VCaP (cell line): ENCODE measurements around the gene ENTPD1.
"Not testable (repeated sequence)": the region's sequence is repeated elsewhere in the genome, so short reads cannot be mapped to it uniquely, and the experiment has no call there.

ENCODE experiments used
- H3K27ac ChIP-seq: fragments of 450-650 bp; 2 replicates; pipeline ENCODE4 v1.5.1; 2017
- TF ChIP-seq, protein P1 (sequence below): fragments of 450-650 bp; conservative IDR thresholded peaks from 2 replicates; pipeline ENCODE4 v1.5.1; 2017; ENCODE audit warnings: mild to moderate bottlenecking, moderate library complexity

Gene ENTPD1

DNA sequence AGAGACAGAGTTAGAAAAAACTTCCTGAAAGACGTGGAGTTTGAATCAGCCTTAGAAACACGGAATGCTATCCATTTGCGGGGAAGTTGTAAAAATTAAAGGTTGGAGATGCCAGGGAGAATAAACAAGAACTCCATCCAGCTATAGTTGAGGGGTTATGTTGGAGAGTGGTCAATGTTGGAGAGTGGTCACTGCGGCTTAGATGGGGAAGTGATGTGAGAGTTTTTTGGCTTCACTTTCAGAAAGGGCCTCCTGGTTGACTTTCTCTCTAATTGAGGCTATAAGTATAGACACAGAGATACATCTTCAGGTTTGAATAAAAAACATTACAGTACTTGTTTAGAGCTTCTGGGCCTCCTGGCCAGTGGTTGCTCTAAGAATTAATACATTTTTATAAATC lies 152.5 kb downstream of the ENTPD1 start:
- TF ChIP-seq, protein P1, sequence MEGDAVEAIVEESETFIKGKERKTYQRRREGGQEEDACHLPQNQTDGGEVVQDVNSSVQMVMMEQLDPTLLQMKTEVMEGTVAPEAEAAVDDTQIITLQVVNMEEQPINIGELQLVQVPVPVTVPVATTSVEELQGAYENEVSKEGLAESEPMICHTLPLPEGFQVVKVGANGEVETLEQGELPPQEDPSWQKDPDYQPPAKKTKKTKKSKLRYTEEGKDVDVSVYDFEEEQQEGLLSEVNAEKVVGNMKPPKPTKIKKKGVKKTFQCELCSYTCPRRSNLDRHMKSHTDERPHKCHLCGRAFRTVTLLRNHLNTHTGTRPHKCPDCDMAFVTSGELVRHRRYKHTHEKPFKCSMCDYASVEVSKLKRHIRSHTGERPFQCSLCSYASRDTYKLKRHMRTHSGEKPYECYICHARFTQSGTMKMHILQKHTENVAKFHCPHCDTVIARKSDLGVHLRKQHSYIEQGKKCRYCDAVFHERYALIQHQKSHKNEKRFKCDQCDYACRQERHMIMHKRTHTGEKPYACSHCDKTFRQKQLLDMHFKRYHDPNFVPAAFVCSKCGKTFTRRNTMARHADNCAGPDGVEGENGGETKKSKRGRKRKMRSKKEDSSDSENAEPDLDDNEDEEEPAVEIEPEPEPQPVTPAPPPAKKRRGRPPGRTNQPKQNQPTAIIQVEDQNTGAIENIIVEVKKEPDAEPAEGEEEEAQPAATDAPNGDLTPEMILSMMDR: no peak
- peak overlapping the region; percentile 81; the same call in 1 of the 2 replicates for H3K27ac ChIP-seq

DNA sequence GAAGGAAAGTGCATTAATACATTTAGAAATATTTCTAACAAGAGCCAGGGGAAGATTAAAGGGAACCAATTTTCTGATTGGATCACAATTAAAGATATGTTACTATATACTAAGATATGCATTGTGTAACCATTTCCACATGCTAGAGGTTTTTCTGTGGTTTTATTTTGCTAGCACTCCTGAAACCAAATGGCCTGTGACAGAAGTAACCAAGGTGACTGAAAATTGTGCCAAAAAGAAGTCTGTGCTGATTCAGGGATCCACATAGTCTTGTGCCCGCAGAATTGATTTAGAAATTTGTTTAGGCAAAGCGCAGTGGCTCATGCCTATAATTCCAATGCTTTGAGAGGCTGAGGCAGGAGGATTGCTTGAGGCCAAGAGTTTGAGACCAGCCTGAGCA lies 153.6 kb downstream of the ENTPD1 start:
- H3K27ac ChIP-seq: no peak overlapping the region
- TF ChIP-seq, protein P1: no peak

DNA sequence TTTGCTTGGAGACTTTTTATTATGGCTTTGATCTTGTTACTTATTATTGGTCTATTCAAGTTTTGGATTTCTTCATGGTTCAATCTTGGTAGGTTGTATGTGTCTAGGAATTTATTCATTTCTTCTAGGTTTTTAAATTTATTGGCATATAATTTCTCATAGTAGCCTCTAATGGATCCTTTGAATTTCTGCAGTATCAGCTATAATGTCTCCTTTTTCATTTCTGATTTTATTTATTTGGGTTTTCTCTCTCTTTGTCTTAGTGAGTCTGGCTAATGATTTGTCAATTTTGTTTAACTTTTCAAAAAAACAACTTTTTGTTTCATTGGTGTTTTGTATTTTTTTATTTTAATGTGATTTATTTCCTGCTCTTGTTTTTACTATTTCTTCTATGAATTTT lies 160.1 kb downstream of the ENTPD1 start:
- H3K27ac ChIP-seq: not testable (repeated sequence)
